ENCODE data around the gene JAKMIP3.

The JAKMIP3 gene

DNA sequence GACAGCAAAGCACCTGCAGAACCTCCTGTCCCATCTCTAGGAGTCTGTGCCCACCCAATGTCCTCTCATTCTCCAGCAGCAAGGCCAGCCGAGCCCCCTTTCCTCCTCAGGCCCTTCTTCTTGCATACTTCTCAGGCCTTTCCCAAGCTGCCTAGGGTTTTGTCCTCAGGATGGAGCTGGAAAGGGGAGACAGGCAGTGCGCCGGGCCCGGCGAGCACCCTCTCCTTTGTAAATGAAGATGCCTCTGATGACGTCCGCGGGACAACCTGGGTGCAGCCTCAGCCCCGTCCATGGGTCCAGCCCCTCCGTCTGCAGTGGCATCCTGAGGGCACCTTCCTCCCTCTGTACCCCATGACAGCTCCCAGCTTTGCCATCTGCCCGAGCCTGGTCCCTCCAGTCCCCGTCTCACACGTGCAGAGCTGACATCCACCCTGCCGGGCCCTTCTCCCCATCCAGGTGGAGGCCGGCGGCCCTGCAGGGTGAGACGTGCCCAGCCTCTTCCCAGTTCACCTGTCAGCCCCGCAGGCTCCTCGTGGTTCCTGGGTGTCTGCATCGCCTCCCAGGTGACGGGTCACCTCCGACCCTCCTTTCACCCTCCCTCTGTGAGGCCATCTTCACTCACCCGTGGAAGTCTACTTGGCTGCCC is 36.4 kb downstream of the JAKMIP3 start:
- H3K27ac ChIP-seq (ENCODE audit: low read length) = no peak overlapping the region
- no peaks in the 10 kb centered on the region for H3K36me3 ChIP-seq (ENCODE audit: control insufficient read depth in 1 of 2, insufficient read depth in 2 of 2, low read length in 2 of 2)
- H3K4me1 ChIP-seq (ENCODE audit: control insufficient read depth in 1 of 2, insufficient read depth in 2 of 2, low read length in 2 of 2) = no peaks in the 10 kb centered on the region
- H3K9me3 ChIP-seq (ENCODE audit: control insufficient read depth in 1 of 2, low read length in 2 of 2) = no peaks in the 10 kb centered on the region
- no peaks in the 10 kb centered on the region for H3K27me3 ChIP-seq (ENCODE audit: low read depth, low read length)
- no peak overlapping the region for H3K4me3 ChIP-seq (ENCODE audit: low read depth in 1 of 2, low read length in 2 of 2)

DNA sequence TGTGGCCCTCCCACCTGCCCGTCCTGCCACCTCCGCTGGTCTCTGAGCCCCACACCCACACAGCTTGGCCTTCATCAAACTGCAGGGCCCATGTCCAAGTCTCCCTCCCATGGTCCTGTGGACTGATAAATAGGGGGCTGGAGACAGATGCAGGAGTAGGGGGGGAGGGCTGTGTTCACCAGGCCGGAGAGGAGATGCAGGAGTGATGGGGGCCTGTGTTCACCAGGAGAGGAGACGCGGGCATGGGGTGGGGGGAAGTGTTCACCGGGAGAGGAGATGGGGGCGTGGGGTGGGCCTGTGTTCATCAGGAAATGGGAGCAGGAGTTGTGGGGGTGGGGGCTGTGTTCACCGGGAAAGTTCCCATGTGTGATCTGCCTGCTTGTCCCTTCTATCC is 37.0 kb downstream of the JAKMIP3 start:
- Histone ChIP-seq H3K9me3 (ENCODE audit: control insufficient read depth in 1 of 2, low read length in 2 of 2) (no peaks in the 10 kb centered on the region), H3K27ac (ENCODE audit: low read length) (no peak overlapping the region), H3K4me3 (ENCODE audit: low read depth in 1 of 2, low read length in 2 of 2) (no peak overlapping the region), H3K36me3 (ENCODE audit: control insufficient read depth in 1 of 2, insufficient read depth in 2 of 2, low read length in 2 of 2) (no peaks in the 10 kb centered on the region), H3K27me3 (ENCODE audit: low read depth, low read length) (no peaks in the 10 kb centered on the region), H3K4me1 (ENCODE audit: control insufficient read depth in 1 of 2, insufficient read depth in 2 of 2, low read length in 2 of 2) (no peaks in the 10 kb centered on the region)

GRCh38 chr10:132103116-132103910 is 37.6 kb downstream of the JAKMIP3 start:
- H3K4me1 ChIP-seq (ENCODE audit: control insufficient read depth in 1 of 2, insufficient read depth in 2 of 2, low read length in 2 of 2) = no peaks in the 10 kb centered on the region

GRCh38 chr10:132104062-132104461 is 38.3 kb downstream of the JAKMIP3 start:
- Histone ChIP-seq H3K27me3 (ENCODE audit: low read depth, low read length) (no peaks in the 10 kb centered on the region), H3K4me1 (ENCODE audit: control insufficient read depth in 1 of 2, insufficient read depth in 2 of 2, low read length in 2 of 2) (no peaks in the 10 kb centered on the region), H3K36me3 (ENCODE audit: control insufficient read depth in 1 of 2, insufficient read depth in 2 of 2, low read length in 2 of 2) (no peaks in the 10 kb centered on the region), H3K9me3 (ENCODE audit: control insufficient read depth in 1 of 2, low read length in 2 of 2) (no peaks in the 10 kb centered on the region), H3K27ac (ENCODE audit: low read length) (no peak overlapping the region), H3K4me3 (ENCODE audit: low read depth in 1 of 2, low read length in 2 of 2) (no peak overlapping the region)

More at GRCh38 chr10:132103116-132103910, 37.6 kb downstream of the JAKMIP3 start:
- H3K27me3 ChIP-seq (ENCODE audit: low read depth, low read length) = no peaks in the 10 kb centered on the region
- no peak overlapping the region for H3K27ac ChIP-seq (ENCODE audit: low read length)
- no peak overlapping the region for H3K4me3 ChIP-seq (ENCODE audit: low read depth in 1 of 2, low read length in 2 of 2)
- no peaks in the 10 kb centered on the region for H3K9me3 ChIP-seq (ENCODE audit: control insufficient read depth in 1 of 2, low read length in 2 of 2)
- H3K36me3 ChIP-seq (ENCODE audit: control insufficient read depth in 1 of 2, insufficient read depth in 2 of 2, low read length in 2 of 2) = no peaks in the 10 kb centered on the region

GRCh38 chr10:132104471-132105301 is 38.9 kb downstream of the JAKMIP3 start:
- Histone ChIP-seq H3K27me3 (ENCODE audit: low read depth, low read length) (no peaks in the 10 kb centered on the region), H3K4me1 (ENCODE audit: control insufficient read depth in 1 of 2, insufficient read depth in 2 of 2, low read length in 2 of 2) (no peaks in the 10 kb centered on the region), H3K9me3 (ENCODE audit: control insufficient read depth in 1 of 2, low read length in 2 of 2) (no peaks in the 10 kb centered on the region), H3K27ac (ENCODE audit: low read length) (no peak overlapping the region), H3K4me3 (ENCODE audit: low read depth in 1 of 2, low read length in 2 of 2) (no peak overlapping the region), H3K36me3 (ENCODE audit: control insufficient read depth in 1 of 2, insufficient read depth in 2 of 2, low read length in 2 of 2) (no peaks in the 10 kb centered on the region)

- Histone ChIP-seq H3K9me3 (ENCODE audit: control insufficient read depth in 1 of 2, low read length in 2 of 2) (no peaks in the 10 kb centered on the region), H3K27ac (ENCODE audit: low read length) (no peak overlapping the region), H3K36me3 (ENCODE audit: control insufficient read depth in 1 of 2, insufficient read depth in 2 of 2, low read length in 2 of 2) (no peaks in the 10 kb centered on the region), H3K27me3 (ENCODE audit: low read depth, low read length) (no peaks in the 10 kb centered on the region), H3K4me3 (ENCODE audit: low read depth in 1 of 2, low read length in 2 of 2) (no peak overlapping the region), H3K4me1 (ENCODE audit: control insufficient read depth in 1 of 2, insufficient read depth in 2 of 2, low read length in 2 of 2) (no peaks in the 10 kb centered on the region)
Measured at GRCh38 chr10:132105302-132105995, 39.7 kb downstream of the JAKMIP3 start.

DNA sequence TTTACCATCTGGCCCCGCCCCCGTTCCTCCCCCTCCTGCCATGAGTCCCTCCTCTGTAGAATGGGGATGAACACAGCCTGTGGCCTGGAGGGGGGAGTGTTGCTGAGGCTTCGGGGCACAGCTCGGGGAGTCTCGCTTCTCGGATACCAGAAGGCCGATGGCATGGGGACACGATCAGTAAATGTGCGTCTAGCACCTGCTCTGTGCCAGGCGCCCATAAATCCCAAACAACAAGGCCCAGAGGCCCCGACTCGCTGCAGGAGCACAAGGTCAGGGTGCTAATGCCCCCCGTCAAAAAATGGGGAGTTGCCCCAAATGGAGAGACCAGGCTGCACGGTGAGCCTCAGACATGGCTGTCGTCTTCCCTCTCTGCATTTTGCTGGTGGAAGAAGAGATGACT is 40.7 kb downstream of the JAKMIP3 start:
- Histone ChIP-seq H3K27me3 (ENCODE audit: low read depth, low read length) (no peaks in the 10 kb centered on the region), H3K4me1 (ENCODE audit: control insufficient read depth in 1 of 2, insufficient read depth in 2 of 2, low read length in 2 of 2) (no peaks in the 10 kb centered on the region), H3K4me3 (ENCODE audit: low read depth in 1 of 2, low read length in 2 of 2) (no peak overlapping the region), H3K36me3 (ENCODE audit: control insufficient read depth in 1 of 2, insufficient read depth in 2 of 2, low read length in 2 of 2) (no peaks in the 10 kb centered on the region), H3K27ac (ENCODE audit: low read length) (no peak overlapping the region), H3K9me3 (ENCODE audit: control insufficient read depth in 1 of 2, low read length in 2 of 2) (no peaks in the 10 kb centered on the region)

DNA sequence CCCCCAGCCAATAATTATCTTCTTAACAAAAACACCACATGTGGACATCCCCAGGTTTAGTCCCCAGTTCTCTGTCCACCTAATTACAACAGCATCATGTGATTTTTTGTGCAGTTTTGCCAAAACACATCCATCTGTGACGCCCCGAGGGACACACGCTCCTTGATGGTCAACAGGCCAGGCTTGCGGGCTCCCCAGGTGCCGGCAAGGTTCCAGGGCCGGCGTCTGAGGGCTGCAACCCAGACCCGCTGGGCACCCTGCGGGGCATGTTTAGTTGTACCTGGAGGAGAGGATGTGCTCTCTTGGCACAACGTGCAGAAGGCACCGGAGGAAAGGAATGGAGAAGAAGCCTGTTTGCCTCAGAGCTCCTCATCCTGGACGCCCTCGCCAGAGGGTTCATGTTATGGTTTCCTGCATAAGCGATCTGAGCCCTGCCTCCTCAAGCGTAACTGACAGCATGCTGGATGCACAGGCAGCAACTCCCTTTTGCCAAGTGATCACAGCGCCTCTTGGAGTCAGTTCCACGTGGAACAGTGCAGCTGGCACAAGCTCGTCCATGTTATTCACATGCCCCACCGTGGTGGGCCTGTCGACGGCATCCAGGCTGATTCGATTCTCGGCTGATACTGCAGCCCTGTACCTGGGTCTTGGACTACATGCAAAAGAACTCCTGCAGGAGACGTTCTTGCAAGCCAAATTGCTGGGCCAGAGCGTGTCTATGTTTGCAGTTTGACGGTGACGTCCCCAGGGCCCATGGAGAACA is 41.6 kb downstream of the JAKMIP3 start:
- Histone ChIP-seq H3K4me1 (ENCODE audit: control insufficient read depth in 1 of 2, insufficient read depth in 2 of 2, low read length in 2 of 2) (no peaks in the 10 kb centered on the region), H3K36me3 (ENCODE audit: control insufficient read depth in 1 of 2, insufficient read depth in 2 of 2, low read length in 2 of 2) (no peaks in the 10 kb centered on the region), H3K4me3 (ENCODE audit: low read depth in 1 of 2, low read length in 2 of 2) (no peak overlapping the region), H3K27ac (ENCODE audit: low read length) (no peak overlapping the region), H3K9me3 (ENCODE audit: control insufficient read depth in 1 of 2, low read length in 2 of 2) (no peaks in the 10 kb centered on the region), H3K27me3 (ENCODE audit: low read depth, low read length) (no peaks in the 10 kb centered on the region)

DNA sequence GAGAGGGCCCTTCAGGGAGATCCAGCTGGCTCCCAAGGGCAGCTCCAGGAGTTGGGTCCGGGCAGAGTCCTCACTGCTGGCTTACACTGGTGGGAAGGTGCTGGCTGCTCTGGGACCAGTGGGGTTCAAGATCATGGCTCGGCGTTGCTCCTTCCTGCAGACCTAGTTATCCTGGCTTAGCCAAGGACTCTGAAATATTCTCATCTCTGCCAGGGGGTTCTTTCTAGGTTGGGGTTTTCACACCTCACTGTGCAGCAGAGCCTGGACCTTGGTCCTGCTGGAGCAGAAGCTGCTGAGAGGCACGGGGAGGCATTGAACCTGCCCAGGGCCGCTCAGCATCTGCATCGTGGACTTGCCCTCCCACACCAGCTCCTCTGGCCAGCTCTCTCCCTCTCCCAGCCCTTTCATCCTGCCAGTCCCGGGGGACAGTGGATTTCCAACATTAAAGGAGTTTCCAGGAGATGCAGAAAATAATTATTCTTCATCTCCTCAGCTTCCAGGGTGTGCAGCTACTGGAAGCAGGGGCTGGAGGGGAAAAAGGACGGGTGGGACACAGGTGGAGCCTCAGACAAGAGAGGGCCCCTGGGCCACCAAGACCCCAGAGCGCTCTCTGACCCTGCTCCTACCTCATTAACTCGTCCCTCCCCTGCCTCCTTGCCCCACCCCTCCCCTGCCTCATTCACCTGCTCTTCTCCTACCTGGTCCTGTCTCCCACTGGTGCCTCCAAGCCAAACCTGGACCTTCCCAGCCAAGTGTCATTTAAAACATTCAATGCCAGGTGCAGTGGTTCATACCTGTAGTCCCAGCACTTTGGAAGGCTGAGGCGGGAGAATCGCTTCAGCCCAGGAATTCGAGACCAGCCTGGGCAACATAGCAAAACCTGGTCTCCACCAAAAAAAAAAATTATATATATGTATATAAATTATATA is 42.5 kb downstream of the JAKMIP3 start:
- no peak overlapping the region for H3K27ac ChIP-seq (ENCODE audit: low read length)
- no peak overlapping the region for H3K4me3 ChIP-seq (ENCODE audit: low read depth in 1 of 2, low read length in 2 of 2)
- no peaks in the 10 kb centered on the region for H3K36me3 ChIP-seq (ENCODE audit: control insufficient read depth in 1 of 2, insufficient read depth in 2 of 2, low read length in 2 of 2)
- H3K4me1 ChIP-seq (ENCODE audit: control insufficient read depth in 1 of 2, insufficient read depth in 2 of 2, low read length in 2 of 2) = no peaks in the 10 kb centered on the region
- H3K27me3 ChIP-seq (ENCODE audit: low read depth, low read length) = no peaks in the 10 kb centered on the region
- H3K9me3 ChIP-seq (ENCODE audit: control insufficient read depth in 1 of 2, low read length in 2 of 2) = no peaks in the 10 kb centered on the region

Data from muscle layer of duodenum (tissue), 2 donors.